Peyer's patch (tissue), 4 donors: ENCODE measurements around the gene CERS6.

Experiments
- POLR2A ChIP-seq, 2 donors: fragments of 450-650 bp; IDR thresholded peaks; one replicate each; pipeline ENCODE4 v1.5.1; 2017; ENCODE audit warnings: antibody characterized with exemption in 2 of 2, mild to moderate bottlenecking in 2 of 2, moderate library complexity in 2 of 2
- TF ChIP-seq, protein P1 (sequence below), 6 experiments: fragments of 450-650 bp in 4 of 6; fragments of 200-600 bp in 2 of 6; sonication (generic) in 1 of 6; IDR thresholded peaks; one replicate each; pipeline ENCODE4 v1.5.1; 2017 to 2019; ENCODE audit warnings: antibody characterized with exemption in 6 of 6, mild to moderate bottlenecking in 3 of 6, moderate library complexity in 1 of 6

DNA sequence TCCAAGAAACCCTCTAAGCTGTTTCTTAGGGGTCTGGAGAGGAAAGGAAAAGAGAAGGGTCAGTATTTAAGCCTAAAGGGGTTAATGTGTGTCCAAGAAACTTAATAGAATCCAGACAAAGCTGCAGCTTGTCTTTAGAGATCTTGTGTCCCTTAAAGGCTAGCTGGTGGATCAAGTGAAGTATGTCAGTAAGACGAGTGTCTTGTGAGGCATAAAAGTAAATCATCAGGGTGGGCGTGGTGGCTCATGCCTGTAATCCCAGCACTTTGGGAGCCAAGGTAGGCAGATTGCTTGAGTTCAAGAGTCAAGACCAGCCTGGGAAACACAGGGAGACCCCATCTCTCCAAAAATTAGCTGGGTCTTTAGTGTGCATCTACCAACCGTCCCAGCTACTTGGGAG lies 47.8 kb downstream of the CERS6 start:
- TF ChIP-seq, protein P1, sequence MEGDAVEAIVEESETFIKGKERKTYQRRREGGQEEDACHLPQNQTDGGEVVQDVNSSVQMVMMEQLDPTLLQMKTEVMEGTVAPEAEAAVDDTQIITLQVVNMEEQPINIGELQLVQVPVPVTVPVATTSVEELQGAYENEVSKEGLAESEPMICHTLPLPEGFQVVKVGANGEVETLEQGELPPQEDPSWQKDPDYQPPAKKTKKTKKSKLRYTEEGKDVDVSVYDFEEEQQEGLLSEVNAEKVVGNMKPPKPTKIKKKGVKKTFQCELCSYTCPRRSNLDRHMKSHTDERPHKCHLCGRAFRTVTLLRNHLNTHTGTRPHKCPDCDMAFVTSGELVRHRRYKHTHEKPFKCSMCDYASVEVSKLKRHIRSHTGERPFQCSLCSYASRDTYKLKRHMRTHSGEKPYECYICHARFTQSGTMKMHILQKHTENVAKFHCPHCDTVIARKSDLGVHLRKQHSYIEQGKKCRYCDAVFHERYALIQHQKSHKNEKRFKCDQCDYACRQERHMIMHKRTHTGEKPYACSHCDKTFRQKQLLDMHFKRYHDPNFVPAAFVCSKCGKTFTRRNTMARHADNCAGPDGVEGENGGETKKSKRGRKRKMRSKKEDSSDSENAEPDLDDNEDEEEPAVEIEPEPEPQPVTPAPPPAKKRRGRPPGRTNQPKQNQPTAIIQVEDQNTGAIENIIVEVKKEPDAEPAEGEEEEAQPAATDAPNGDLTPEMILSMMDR (IDR thresholded peaks at IDR 0.05): no peak
- no peak for TF ChIP-seq POLR2A (IDR thresholded peaks at IDR 0.05)
